Amniotic stem cell (primary cell): ENCODE measurements around the gene ASB10.

Experiments
- DNase-seq: peaks from one replicate; lab custom pipeline; 2025; lab: John Stamatoyannopoulos, UW

The ASB10 gene

DNA sequence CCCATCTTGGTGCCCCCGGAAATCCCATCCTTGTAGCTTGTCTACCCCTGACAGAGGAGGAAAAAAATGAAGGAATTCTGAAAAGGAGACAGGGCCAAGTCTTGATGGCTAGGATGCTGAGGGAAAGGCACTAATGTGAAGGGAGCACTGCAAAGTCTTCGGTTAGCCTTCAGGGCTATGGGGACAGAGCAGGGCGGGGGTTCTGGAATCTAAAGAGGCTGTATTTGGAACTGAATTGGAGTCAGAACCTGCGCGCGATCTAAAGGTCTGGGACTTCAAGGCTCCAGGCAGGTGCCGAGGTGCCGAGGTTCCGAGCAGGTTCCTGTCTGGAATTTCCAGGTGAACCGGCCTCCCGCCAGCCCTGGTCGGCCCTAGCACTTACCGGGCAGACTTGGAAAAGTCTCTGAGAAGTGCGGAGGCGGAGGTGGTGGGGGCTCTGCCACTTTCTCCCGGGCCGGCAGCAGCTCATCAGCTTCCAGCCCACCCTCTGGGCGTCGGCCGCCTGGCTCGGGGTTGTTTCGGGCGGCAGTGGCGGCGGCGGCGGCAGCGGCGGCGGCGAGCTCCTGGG, 20.3 kb downstream of the ASB10 start:
- DNase-seq, result no peak

DNA sequence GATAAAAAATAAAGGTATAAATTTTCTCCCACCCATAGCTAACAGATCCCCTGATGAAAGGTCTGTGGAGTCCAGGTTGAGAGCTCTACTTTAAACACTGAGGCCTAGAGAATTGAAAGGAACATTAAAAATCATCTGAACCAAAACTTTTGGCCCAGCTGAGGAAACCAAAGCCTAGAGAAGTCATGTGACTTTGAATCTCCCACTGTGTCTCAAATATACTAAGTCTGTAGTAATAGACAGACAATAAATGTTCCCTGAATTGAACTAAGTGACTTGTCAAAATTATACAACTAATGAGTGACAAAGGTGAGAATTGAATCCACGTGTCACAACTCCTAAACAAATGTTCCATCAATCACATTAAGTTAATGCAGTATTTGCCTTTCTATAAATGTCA, 25.3 kb downstream of the ASB10 start:
- DNase-seq, result no peak

DNA sequence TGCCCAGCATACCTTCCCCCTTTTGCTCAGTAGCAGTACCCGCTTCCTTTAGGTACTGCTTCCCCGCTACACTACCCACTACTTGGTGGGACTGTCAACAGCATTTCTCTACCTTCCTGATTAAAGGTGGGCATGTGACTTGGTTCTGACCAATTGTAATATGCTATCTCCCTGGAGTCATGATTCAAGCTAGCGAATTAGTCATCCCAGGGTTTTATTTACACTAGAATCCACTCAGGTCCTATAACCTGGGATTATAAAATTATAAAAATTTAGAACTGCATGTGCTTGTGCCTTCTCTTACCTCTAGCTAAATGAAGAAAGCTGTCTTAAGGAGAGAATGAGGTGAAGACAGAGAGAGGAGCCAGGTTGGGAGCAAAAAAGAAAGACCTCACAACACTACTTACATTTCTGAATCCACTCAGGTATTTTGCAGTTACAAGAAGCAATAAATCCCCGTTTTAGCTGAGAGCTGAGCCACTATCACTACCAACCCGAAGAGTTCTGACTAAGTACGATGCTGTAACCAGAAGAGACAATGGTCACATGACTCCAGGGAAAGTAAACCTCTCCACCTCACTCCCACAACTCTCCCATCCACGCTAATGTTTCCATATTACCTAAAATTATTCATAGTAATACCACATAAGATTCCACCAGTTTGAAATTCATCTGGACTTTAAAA, 29.3 kb downstream of the ASB10 start:
- no peak for DNase-seq

DNA sequence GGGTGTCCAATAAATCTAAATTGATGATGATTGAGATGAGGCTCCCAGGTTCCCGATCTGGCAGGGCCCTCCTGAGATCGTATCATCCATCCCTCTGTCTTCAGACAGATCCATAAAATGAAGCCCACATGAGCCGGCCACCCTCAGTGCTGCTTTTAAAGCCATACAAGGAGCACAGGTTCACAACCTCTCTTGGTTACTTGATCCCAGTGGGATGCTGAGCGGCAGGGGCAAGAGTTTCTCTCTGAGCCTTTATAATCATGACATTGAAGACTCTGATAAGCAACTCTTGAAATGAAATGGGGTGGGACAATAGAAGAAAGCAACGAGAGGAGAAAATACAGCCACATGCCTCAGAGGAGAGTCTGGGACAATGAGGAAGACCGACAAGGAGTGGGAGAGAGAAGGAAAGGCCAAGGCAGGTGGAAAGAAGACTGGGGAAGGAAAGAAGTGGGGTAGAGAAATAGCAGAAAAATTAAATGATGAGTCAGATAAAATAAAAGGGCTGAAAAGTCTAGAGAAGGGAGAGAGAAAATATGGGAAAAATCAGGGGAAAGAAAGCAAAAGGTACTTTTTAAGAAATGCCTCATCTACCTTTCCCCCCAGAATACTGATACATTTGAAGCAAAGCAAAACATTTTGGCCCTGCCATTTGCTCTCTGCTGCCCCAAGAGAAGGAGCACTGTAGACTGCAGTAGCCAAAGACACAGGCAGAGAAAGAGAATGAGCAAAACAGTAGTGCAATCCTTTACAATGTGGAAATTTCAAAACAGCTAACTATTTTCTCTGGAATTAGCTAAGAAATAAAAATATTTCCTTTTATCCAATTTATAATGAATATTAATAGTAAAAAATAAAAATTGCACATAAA, 34.2 kb downstream of the ASB10 start:
- no peak for DNase-seq

DNA sequence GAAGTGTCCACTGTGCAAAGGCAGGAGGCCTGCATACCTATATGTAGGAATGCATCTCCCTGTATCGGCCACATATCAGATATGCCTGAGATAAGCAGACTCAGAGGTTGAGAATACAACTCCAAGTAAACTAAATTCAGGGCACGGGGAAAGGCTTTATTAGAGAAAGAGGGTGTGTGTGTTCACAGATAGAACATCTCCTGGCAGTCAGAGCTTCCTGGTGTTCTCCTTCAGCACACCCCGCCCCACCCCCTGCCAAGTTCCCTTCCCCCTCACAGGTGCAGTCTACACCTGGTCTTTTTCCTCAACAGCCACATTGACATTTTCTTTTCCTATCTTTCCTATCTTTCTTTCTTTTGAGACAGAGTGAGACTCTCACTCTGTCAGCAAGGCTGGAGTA, 36.7 kb downstream of the ASB10 start:
- no peak for DNase-seq

DNA sequence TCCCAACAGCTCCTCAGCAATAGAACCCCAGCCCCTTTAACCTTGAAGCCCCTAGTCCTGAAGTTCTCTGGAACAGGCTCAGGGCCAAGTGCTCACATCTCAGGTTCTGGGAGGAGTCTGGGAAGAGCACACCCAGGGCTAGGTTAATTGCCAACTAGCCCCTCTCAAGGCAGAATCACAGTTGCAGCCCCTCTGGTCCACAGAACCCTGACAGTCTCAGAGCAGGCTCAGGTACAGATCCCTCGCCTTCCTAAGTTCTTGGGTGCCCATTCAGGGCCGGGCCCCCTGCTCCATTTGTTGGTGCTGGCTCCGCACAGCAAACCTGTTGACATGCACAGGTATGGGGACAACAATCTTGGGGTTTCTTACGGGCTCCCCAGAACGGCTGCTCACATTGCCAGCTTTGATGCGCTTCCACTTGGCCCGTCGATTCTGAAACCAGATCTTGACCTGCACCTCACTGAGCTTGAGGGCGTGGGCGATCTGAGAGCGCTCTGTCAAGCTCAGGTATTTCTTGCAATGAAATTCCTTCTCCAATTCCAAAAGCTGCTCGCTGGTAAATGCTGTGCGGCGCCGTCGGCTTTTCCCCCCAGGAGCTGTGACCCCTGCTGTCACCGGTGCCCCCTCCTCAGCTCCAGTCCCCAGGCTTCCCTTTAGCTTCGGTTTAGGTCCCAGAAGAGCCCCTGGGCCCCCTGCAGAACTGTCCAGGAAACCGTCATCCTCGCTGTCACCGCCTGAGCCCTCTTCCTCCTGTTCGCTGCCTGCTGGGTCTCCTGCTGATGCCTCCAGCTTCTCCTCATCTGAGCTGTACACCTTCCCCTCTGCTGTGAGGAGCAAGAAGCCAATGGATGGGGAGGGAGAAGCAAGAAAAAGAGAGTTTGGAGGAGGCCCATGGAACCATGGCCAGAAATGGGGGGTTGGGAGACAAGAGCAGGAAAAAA, 38.5 kb downstream of the ASB10 start:
- DNase-seq, result no peak

DNA sequence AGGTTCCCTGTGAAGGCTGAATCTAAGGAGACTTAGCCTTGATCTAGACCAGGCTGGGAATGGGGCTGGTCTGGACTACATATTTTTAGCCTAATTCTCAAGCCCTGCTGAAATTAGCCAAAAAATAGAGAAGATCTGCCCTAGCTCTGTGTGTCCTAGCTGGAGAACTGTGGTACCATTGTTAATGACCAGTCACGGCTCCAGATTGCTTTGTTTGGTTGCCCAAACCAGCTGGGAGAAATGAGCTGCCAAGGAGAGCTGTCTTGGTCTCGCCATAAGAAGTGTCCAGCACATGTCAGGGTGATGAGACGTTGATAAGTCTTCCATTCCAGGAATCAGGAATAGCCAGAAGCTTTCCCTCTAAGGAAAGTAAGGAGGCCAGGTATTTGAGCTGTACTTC, 40.3 kb downstream of the ASB10 start:
- DNase-seq, result no peak

DNA sequence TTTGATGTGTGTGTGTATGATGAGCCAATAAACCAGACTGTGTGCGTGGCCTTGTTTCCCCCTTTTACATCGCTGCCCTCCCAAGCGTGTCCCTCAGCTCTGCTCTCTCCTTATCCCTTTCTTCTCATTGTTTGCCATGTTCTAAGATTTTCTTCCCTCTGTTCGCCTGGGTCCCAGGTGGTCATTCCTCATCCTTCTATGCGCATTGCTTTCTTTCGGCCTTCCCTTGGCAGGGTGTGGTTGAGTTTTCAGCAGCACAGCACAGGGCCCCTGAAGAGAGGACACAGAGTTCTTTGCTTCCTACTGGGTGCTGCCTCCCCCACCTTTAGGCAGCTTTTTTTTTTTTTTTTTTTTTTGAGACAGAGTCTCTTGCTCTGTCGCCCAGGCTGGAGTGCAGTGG, 42.7 kb downstream of the ASB10 start:
- DNase-seq, result no peak

DNA sequence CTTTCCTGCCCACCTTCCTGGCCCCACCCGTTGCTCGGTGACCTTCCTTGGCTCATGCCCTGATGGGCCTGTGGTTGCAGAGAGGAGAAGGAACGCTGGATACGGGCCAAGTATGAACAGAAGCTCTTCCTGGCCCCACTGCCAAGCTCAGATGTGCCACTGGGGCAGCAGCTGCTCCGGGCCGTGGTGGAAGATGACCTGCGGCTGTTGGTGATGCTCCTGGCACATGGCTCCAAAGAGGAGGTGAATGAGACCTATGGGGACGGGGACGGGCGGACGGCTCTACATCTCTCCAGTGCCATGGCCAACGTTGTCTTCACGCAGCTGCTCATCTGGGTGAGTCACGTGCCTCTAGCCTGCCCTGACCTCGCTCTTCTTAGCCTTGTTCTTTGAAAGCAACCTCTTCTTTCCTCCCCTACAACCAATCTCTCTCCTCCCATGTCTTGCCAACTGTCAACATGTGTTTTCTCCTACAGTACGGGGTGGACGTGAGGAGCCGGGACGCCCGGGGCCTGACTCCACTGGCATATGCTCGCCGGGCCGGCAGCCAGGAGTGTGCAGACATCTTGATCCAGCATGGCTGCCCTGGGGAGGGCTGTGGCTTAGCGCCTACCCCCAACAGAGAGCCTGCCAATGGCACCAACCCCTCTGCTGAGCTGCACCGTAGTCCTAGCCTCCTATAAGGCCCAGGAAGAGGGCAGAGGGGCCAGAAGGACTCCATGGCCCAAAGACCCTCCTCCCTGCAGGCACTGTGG, 43.6 kb downstream of the ASB10 start:
- no peak for DNase-seq

DNA sequence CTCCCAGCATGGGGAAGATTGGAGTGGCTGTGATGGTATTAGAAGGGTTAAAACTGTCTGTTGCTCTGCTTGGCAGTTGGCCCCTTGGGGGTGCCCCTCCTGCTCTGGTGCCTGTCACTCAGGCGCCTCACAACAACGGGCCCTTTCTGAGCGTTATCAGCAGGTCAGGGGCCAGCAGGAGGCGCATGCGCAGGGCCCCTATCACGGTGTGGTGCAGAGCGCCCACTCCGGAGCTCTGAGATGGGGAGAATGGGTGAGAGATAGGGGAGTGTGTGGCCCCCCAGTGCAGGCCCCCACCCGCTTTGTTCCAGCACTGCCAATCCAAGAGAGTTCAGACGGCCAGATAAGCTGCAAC, 44.4 kb downstream of the ASB10 start:
- no peak for DNase-seq

DNA sequence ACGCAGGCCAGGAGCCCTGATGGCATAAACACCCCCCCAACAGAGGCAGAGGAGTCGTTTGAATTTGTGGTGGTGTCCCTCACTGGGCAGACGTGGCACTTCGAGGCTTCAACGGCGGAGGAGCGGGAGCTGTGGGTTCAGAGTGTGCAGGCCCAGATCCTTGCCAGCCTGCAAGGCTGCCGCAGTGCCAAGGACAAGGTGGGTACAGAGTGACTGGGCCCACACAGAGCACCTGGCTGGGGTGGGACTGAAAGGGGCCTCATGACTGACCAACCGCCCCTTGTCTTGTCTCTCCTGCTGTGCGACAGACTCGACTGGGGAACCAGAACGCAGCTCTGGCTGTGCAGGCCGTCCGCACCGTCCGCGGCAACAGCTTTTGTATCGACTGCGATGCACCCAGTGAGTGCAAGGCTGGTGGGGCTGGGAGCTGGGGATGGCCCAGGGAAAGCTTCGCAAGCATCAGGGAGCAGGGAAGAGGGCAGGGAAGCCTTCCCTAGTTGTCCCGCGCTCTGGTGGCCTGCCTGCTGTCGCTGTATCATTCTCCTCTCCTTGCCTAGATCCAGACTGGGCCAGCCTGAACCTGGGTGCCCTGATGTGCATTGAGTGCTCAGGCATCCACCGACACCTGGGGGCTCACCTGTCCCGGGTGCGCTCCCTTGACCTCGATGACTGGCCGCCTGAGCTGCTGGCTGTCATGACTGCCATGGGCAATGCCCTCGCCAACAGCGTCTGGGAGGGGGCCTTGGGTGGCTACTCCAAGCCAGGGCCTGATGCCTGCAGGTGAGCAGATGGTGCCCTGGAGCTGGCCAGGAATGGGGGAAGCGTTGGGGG, 45.0 kb downstream of the ASB10 start:
- DNase-seq, result no peak

DNA sequence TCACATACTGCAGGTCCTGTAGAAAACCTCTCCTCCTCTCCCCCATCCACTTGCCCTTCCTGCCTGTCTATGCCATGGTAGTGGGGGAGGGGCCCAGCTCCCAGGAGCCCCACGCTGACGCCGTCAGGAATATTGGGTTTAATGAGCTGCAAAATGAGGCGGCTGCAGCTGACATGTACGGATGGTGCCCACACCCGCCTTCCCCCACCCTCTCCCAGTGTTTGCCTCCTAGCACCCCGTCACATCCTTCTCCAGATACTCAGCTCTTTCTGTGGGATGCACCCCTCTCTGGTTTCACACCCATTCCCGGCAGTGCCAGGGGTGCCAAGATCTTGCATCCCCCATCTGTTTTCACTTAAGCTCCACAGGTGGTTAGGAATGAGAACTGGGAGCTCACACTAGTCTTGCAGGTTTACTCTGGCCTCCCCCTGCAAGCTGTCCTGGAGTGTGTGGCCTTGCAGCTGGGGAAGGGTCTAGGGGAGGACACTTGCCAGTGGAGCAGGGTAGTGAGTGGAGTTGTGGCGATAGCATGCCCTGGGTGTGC, 45.7 kb downstream of the ASB10 start:
- DNase-seq, result no peak

DNA sequence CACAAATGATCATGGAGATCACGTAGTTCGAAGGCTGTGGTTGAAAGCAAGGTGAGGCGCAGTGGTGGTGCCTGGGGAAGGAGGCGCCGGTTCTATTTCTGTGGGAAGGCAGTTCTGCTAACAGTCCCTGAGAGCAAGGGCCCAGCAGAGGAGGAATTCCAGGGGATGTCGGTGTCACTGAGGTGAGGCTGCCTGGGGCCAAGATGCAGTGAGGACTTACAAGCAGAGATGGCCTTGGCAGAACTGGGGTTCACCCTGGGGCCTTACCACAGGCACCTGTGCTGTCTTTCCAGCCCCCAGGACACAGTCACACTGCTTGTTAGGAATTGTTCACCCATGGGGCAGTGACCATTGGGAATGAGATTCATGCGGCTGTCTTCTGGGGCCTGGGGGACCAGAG, 46.2 kb downstream of the ASB10 start:
- DNase-seq, result no peak

DNA sequence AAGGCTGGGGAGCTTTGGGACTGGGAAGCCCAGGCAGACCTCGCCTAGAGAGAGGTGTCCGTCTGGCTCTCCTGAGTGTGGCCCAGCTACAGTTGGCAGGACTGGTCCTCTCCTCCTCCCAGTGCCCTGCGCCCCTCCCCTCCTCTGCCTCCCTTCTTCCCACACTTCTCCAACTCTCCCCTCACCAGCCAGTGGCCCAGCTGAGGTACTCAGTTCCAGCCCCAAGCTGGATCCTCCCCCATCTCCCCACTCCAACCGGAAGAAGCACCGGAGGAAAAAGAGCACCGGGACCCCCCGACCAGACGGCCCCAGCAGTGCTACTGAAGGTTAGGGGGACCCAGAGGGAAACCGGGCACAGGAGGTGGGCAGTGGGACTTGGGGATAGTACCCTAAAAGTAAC, 47.3 kb downstream of the ASB10 start:
- no peak for DNase-seq

DNA sequence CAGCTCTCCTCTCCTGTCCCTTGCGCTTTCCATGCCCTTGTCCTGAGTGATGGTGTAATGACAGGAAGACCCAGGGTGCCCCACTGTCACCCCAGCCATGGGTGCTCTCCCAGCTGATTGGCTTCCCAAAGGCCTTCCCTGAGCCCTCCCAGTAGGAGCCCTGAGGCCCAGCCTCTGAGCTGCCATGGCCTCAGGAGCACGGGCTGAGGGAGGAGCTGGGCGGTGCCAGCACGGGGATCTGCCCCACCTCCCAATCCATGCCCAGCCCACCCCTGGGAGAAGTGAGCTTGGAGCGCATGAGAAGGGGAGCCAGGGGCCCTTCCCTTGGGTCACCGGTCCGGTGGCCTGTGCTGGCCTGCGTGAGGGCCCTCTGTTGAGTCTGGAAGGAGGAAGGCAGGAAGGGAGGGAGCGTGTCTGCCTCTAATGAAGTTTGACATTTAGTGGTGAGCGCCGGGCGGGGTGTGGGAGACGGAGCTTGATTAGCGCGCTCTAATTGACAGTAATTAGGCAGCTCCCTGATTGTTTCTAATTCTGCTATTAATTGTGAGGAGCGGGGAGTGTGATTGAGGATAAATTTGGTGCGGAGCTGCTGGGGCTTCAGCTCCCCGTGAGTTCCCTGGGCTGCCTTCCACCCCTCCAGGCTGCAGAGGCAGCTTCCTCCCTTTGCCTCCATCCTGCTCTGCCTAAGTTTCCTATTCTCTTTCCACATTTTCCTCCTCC, 47.8 kb downstream of the ASB10 start:
- no peak for DNase-seq

DNA sequence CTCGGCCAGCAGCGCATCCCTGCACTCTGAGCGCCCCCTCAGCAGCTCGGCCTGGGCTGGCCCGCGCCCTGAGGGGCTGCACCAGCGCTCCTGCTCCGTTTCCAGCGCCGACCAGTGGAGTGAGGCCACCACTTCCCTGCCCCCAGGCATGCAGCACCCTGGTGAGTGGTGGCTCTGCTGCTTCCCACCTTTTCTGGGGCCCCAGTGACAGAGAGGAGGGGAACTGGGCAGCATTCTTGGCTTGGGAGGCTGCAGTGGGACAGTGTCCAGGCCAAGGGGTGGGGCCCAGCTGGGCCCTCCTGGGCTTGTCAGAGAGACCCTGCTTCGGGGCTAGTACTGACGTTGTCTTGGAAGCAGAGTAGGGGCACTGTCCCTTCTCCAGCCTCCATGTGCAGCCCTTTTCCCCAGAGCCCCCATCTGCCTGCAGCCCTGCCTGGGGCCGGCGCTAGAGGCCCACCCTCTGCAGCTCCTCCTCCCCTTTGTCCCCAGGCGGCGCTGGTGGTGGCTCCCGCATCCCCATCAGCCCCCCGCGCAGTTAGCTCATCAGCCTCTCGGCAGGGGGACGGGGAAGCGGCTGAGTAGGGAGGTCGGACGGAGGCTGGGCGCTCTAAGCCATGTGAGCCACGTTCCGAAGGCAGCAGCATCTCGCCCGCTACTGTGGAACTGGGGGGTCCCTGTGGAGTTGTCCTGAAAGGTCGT, 48.7 kb downstream of the ASB10 start:
- DNase-seq, result no peak

DNA sequence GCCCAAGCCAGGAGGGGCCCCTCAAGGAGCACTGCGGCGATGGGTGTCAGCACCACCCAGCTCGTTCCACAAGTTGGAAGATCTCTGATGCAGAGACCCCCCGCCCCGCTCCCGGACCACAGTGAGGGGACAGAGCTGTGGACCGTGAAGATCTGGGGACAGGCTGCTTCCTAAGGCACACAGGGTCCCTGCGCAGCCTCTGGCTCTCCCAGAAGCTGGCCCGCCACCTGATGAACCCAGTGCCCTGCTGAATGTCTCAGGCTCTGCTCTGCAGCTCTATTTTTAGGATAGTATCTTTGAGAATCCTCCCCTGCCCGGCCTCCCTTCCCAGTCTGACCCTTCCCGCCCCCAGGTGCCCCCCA, 49.3 kb downstream of the ASB10 start:
- DNase-seq, result no peak

DNA sequence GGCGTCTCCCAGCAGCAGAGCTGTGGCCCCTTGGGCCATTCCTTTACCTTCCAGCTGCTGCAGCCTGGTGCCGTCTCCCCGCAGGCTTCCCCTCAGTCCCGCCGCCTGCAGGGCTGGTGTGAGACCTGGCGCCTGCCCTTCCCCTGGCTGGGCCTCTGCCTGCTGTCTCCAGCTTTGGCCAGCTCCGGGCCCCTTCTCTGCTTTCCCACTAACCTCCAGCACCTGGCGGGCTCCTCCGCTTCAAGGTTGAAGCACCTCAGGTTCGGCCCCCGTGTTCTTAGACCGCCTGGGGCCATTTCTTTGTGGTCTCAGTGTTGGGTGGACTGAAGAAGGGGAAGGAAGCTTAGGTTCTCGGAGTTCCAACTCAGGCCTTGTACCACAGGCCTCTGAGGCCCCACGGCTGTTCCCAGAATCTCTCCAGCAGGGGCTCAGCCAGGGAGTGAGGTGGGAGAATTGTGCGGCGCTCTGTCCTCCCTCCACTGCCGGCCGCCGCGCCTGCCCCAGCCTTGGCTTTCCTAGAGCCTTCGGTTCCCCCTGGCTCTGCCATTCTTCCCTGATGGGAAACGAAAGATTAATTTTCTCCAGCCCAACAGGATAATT, 49.9 kb downstream of the ASB10 start:
- no peak for DNase-seq
